ENCODE data around the gene MCUR1.

Gene MCUR1

DNA sequence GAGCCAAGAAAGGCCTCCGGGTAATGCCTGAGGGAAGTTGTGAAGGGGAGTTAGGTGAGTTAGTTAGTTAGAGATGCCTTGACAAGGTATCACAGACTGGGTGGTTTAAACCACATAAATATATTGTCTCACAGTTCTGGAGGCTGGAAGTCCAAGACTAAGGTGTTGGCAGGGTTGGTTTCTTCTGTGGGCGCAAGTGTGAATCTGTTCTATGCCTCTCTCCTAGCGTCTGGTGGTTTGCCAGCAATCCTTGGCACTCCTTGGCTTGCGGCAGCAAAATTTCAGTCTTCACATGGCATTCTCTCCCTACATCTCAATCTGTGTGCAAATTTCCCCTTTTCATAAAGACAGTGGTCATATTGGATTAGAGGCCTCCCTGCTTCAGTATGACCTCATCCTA lies 73.0 kb downstream of the MCUR1 start:
- DNase-seq (ENCODE audit: low read depth, low spot score), result no peak

Measured in activated naive CD8-positive, alpha-beta T cell treated with anti-CD3 and anti-CD28 coated beads, Interleukin-2, amount 50 U/mL, for 16 hours (primary cell).